Measurements from ENCODE around the gene SLC25A43. TPM values are rescaled to one million over a fixed set of nuclear protein-coding genes. Genes with fewer than 3 reads are reported as not detected.
"Not testable (repeated sequence)": the region's sequence is repeated elsewhere in the genome, so short reads cannot be mapped to it uniquely, and the experiment has no call there.

Gene SLC25A43
- polyA plus RNA-seq, 1 of the 3 experiments (the other 2 are of a cell fraction): 13.2 TPM

DNA sequence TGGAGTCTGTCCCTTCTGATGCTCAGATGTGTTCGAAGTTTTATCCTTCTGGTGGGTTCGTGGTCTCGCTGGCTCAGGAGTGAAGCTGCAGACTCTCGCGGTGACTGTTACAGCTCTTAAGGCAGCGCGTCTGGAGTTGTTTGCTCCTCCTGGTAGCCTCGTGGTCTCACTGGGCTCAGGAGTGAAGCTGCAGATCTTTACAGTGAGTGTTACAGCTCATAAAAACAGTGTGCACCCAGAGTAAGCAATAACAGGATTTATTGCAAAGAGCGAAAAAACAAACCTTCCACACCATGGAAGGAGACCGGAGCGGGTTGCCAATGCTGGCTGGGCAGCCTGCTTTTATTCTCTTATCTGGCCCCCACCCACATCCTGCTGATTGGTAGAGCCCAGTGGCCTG, 87.6 kb downstream of the SLC25A43 start (continued):
- TF ChIP-seq RAD21 (IDR thresholded peaks at IDR 0.05; ENCODE audit: low read length): no peak
- TF ChIP-seq CHD2 (IDR thresholded peaks at IDR 0.05; ENCODE audit: low read length, partially characterized antibody): no peak
- no peak for TF ChIP-seq JUND (IDR thresholded peaks at IDR 0.05)
- no peak for TF ChIP-seq TCF12 (IDR thresholded peaks at IDR 0.05)

DNA sequence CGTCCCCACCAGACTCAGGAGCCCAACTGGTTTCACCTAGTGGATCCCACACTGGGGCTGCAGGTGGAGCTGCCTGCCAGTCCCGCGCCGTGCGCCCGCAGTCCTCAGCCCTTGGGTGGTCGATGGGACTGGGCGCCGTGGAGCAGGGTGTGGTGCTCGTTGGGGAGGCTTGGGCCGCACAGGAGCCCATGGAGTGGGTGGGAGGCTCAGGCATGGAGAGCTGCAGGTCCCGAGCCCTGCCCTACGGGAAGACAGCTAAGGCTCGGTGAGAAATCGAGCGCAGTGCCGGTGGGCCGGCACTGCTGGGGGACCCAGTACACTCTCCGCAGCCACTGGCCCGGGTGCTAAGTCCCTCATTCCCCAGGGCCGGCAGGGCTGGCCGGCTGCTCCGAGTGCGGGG, 88.6 kb downstream of the SLC25A43 start:
- H3K9ac ChIP-seq; H3K4me3 ChIP-seq (ENCODE audit: low read depth in 2 of 2, low read length in 1 of 2); H3K4me1 ChIP-seq (ENCODE audit: control insufficient read depth in 1 of 2, insufficient read depth in 2 of 2, low read depth in 1 of 2, low read length in 1 of 2); H4K20me1 ChIP-seq (ENCODE audit: insufficient read depth); DNase-seq; H3K27ac ChIP-seq (ENCODE audit: low read depth in 2 of 2, low read length in 1 of 2); H3K4me2 ChIP-seq; H3K36me3 ChIP-seq (replicated peaks in 1 of 2; ENCODE audit: control insufficient read depth in 1 of 2, insufficient read depth in 2 of 2, low read length in 1 of 2); H3F3A ChIP-seq (replicated peaks; ENCODE audit: insufficient read depth); H3K27me3 ChIP-seq (ENCODE audit: insufficient read depth); H3K9me3 ChIP-seq; H3K9me2 ChIP-seq; H2AFZ ChIP-seq (ENCODE audit: low read depth); H3K79me2 ChIP-seq (ENCODE audit: insufficient read depth): not testable (repeated sequence)
- POLR2A ChIA-PET: interaction anchor here (0.7 kb wide), 1 partner anchor 299 kb away, joined by 3 read pairs; no protein-coding TSS in a partner anchor
- CTCF ChIA-PET: interaction anchor here (1.0 to 7.8 kb wide), 5 partner anchors 9 to 29 kb away, joined by 4 to 53 read pairs (median 14); no protein-coding TSS in a partner anchor
- 57% methylated on average over 10 of the region's 24 CpGs for WGBS (ENCODE audit: low lambda C conversion rate)

DNA sequence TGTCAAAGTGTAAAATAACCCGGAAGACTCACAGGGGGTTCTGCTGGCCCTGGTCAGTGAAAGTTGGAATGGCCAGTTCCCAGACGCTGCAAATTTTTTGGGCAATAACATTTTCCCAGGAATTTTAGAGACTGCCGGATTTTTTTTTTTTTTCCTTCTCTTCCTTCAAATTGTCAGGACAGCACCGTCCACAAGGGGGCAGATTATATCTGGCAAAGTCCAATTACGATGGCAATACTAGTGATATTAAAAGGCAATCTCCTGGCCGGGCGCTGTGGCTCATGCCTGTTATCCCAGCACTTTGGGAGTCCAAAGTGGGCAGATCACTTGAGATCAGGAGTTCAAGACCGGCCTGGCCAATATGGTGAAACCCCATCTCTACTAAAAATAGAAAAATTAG, 89.6 kb downstream of the SLC25A43 start:
- no peaks in the 10 kb centered on the region for H3F3A ChIP-seq (replicated peaks; ENCODE audit: insufficient read depth)
- H3K9me3 ChIP-seq: no peaks in the 10 kb centered on the region
- H4K20me1 ChIP-seq (ENCODE audit: insufficient read depth): no peaks in the 10 kb centered on the region
- ChIA-PET CTCF (interaction anchor here (0.6 to 7.8 kb wide), 18 partner anchors 9 to 475 kb away, joined by 3 to 53 read pairs (median 4); partner anchors contain the start of gene UBE2A), POLR2A (no interaction called here)
- H3K9me2 ChIP-seq: no peaks in the 10 kb centered on the region
- H3K4me1 ChIP-seq (ENCODE audit: control insufficient read depth in 1 of 2, insufficient read depth in 2 of 2, low read depth in 1 of 2, low read length in 1 of 2): no peaks in the 10 kb centered on the region
- H3K36me3 ChIP-seq (replicated peaks in 1 of 2; ENCODE audit: control insufficient read depth in 1 of 2, insufficient read depth in 2 of 2, low read length in 1 of 2): no peaks in the 10 kb centered on the region
- H3K4me3 ChIP-seq (ENCODE audit: low read depth in 2 of 2, low read length in 1 of 2): no peak overlapping the region
- H3K27ac ChIP-seq (ENCODE audit: low read depth in 2 of 2, low read length in 1 of 2): no peak overlapping the region
- 2% methylated on average over 8 of the region's 8 CpGs for WGBS (ENCODE audit: low lambda C conversion rate)
- H3K27me3 ChIP-seq (ENCODE audit: insufficient read depth): peaks cover 5% of the 10 kb centered on the region; the same call in 1 of the 2 replicates
- no peak for TF ChIP-seq TCF12 (IDR thresholded peaks at IDR 0.05)
- TF ChIP-seq RAD21 (IDR thresholded peaks at IDR 0.05; ENCODE audit: low read length): peak; percentile 64
- TF ChIP-seq, protein P1, sequence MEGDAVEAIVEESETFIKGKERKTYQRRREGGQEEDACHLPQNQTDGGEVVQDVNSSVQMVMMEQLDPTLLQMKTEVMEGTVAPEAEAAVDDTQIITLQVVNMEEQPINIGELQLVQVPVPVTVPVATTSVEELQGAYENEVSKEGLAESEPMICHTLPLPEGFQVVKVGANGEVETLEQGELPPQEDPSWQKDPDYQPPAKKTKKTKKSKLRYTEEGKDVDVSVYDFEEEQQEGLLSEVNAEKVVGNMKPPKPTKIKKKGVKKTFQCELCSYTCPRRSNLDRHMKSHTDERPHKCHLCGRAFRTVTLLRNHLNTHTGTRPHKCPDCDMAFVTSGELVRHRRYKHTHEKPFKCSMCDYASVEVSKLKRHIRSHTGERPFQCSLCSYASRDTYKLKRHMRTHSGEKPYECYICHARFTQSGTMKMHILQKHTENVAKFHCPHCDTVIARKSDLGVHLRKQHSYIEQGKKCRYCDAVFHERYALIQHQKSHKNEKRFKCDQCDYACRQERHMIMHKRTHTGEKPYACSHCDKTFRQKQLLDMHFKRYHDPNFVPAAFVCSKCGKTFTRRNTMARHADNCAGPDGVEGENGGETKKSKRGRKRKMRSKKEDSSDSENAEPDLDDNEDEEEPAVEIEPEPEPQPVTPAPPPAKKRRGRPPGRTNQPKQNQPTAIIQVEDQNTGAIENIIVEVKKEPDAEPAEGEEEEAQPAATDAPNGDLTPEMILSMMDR (IDR thresholded peaks at IDR 0.05): peak; percentile 81
- peak; percentile 57 for TF ChIP-seq SMC3 (IDR thresholded peaks at IDR 0.05; ENCODE audit: low read depth, low read length)
- H2AFZ ChIP-seq (ENCODE audit: low read depth): no peak overlapping the region
- H3K4me2 ChIP-seq: no peak overlapping the region
- no peak overlapping the region for H3K9ac ChIP-seq
- no peaks in the 10 kb centered on the region for H3K79me2 ChIP-seq (ENCODE audit: insufficient read depth)
- peak; percentile 71 for DNase-seq
